Thyroid gland (tissue), 4 donors: Measurements from ENCODE around the gene KLLN. TPM values are rescaled to one million over a fixed set of nuclear protein-coding genes. Genes with fewer than 3 reads are reported as not detected.
A peak's percentile ranks its signal among the peaks of the same experiment; 100 is the strongest.
"Not testable (repeated sequence)": the region's sequence is repeated elsewhere in the genome, so short reads cannot be mapped to it uniquely, and the experiment has no call there.

ENCODE experiments used
- DNase-seq, 2 donors: peaks; one replicate each; pipeline ENCODE4 v3.0.0-alpha.2; 2019
- H3K27ac ChIP-seq, 3 donors: fragments of 200-600 bp; sonication (generic); 1 replicate in 2 of 3; 2 replicates in 1 of 3; pipeline ENCODE4 v1.5.1; 2016 to 2019; ENCODE audit warnings: mild to moderate bottlenecking in 1 of 3, moderate library complexity in 1 of 3
- H3K27me3 ChIP-seq: fragments of 200-600 bp; sonication (generic); one replicate; pipeline ENCODE4 v1.5.1; 2019
- H3K36me3 ChIP-seq, 2 donors: fragments of 200-600 bp; sonication (generic); one replicate each; pipeline ENCODE4 v1.5.1; 2016 to 2019
- H3K4me1 ChIP-seq, 2 donors: fragments of 200-600 bp; sonication (generic); one replicate each; pipeline ENCODE4 v1.5.1; 2017 to 2019
- H3K4me3 ChIP-seq, 3 donors: fragments of 200-600 bp; sonication (generic); replicated peaks in 1 of 3; 1 replicate in 2 of 3; 2 replicates in 1 of 3; pipeline ENCODE4 v1.5.1; 2016; ENCODE audit warnings: mild to moderate bottlenecking in 1 of 3
- H3K9me3 ChIP-seq: fragments of 200-600 bp; sonication (generic); one replicate; pipeline ENCODE4 v1.5.1; 2017
- POLR2A ChIP-seq, 2 donors: fragments of 450-650 bp; IDR thresholded peaks; one replicate each; pipeline ENCODE4 v1.6.1; 2017; ENCODE audit warnings: antibody characterized with exemption in 2 of 2, mild to moderate bottlenecking in 2 of 2, moderate library complexity in 1 of 2
- WGBS, 2 donors: methylation state at CpG; one replicate each; pipeline ENCODE4 v1.1.5; 2017; 5-methylcytosine and 5-hydroxymethylcytosine counted together
- intact Hi-C: fragments of 100-400 bp; cut with DNase I; formaldehyde crosslinking; loops from one replicate; pipeline ENCODE4 v1.15.1; 2023
- total RNA-seq, 4 donors: library from RNA; depleted of rRNA; stranded (reverse); fragments of >200 nt; gene quantifications; one replicate each; pipeline ENCODE4 v1.2.3, GENCODE V29; 2016
- TF ChIP-seq, protein P1 (sequence below), 6 experiments: fragments of 200-600 bp in 3 of 6; fragments of 450-650 bp in 3 of 6; sonication (generic) in 3 of 6; IDR thresholded peaks; one replicate each; pipeline ENCODE4 v1.5.1; 2016 to 2019; ENCODE audit warnings: antibody characterized with exemption in 6 of 6, mild to moderate bottlenecking in 2 of 6, inconsistent platforms in 1 of 6, moderate library complexity in 1 of 6

KLLN gene
- total RNA-seq, 4 donors from 2014 or later: 0.27 to 1.2 (median 0.54) TPM

DNA sequence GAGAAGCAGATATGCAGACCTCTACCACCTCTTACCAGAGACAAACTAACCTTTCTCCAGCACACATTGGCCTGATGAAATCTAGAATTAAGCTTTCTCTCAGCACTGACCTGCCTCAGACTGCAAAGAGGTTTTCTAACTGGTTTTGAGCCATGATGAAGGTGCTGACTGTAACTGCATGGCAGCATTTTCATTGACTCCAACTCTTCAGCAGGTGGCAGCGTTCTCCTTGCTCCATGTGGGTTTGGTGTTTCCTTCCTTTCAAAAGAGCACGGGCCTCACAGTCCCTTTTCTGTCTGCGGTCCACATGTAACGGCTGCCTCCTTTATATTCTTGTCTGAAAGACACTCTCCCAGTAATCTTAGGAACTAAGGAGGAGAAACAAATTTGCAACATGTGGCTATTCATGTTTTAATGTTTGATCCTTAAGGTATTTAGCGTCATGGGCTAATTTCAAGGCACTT, 12.6 kb downstream of the KLLN start:
- DNase-seq: peak; percentile 60 to 71
- 22 to 23% methylated on average over 5 of the region's 5 CpGs for WGBS, 2 donors
- intact Hi-C loops: no loop called here
- TF ChIP-seq POLR2A (IDR thresholded peaks at IDR 0.05): no peak
- TF ChIP-seq, protein P1, sequence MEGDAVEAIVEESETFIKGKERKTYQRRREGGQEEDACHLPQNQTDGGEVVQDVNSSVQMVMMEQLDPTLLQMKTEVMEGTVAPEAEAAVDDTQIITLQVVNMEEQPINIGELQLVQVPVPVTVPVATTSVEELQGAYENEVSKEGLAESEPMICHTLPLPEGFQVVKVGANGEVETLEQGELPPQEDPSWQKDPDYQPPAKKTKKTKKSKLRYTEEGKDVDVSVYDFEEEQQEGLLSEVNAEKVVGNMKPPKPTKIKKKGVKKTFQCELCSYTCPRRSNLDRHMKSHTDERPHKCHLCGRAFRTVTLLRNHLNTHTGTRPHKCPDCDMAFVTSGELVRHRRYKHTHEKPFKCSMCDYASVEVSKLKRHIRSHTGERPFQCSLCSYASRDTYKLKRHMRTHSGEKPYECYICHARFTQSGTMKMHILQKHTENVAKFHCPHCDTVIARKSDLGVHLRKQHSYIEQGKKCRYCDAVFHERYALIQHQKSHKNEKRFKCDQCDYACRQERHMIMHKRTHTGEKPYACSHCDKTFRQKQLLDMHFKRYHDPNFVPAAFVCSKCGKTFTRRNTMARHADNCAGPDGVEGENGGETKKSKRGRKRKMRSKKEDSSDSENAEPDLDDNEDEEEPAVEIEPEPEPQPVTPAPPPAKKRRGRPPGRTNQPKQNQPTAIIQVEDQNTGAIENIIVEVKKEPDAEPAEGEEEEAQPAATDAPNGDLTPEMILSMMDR (IDR thresholded peaks at IDR 0.05): peak in 5 of 6 experiments; percentile 35 to 80 (median 75)
- no peaks in the 10 kb centered on the region for H3K27me3 ChIP-seq
- H3K4me3 ChIP-seq: no peak overlapping the region
- H3K36me3 ChIP-seq: no peaks in the 10 kb centered on the region
- no peak overlapping the region for H3K27ac ChIP-seq
- peaks cover 0 to 6% of the 10 kb centered on the region in 2 donors for H3K4me1 ChIP-seq
- H3K9me3 ChIP-seq: no peaks in the 10 kb centered on the region

DNA sequence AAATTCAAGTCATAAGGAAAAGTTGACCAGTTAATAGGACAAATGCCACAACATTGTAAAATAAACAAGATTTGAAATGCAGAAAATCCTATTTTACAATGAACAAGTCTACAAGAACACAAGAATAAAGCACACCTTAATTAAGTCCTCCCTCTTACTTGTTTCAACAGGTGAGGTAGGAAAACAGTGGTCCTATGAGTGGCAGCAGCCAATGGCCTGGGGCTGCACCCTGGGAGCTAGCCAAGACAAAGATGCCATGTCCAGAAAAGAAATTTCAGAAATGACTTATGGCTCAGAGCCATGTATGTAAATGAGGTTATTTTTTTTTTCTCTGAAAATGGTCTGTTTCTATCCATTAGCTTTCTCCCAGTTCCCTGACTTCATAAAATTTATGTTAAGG, 14.3 kb downstream of the KLLN start:
- intact Hi-C loops: no loop called here

DNA sequence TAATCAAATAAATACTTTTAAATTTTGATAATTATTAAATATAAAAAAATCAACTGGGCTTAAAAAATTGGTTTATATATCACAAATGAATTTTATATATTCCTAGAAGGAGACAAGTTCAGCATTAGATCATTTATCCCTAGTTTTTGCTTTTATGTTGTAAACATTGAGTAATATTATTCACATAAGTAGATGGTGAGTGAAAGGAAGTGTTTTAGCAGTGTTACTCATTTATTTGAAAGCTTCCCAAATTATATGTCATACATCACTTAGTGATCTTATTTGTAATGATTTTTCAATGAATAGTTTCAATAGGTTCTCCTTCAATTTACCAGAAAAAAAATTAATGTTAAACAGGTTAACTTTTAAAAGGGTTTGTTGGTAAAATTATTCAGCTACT, 15.8 kb downstream of the KLLN start:
- Histone ChIP-seq H3K9me3 (no peaks in the 10 kb centered on the region), H3K27me3 (no peaks in the 10 kb centered on the region), H3K27ac (no peak overlapping the region), H3K4me1 (peaks cover 0 to 6% of the 10 kb centered on the region in 2 donors), H3K36me3 (no peaks in the 10 kb centered on the region), H3K4me3 (no peak overlapping the region)
- TF ChIP-seq POLR2A (IDR thresholded peaks at IDR 0.05): no peak
- TF ChIP-seq, protein P1 (IDR thresholded peaks at IDR 0.05): no peak
- DNase-seq: no peak
- intact Hi-C loops: no loop called here

More for the DNA sequence above, 14.3 kb downstream of the KLLN start:
- no peak for DNase-seq
- no peaks in the 10 kb centered on the region for H3K9me3 ChIP-seq
- H3K36me3 ChIP-seq: no peaks in the 10 kb centered on the region
- H3K4me1 ChIP-seq: peaks cover 0 to 6% of the 10 kb centered on the region in 2 donors
- no peaks in the 10 kb centered on the region for H3K27me3 ChIP-seq
- TF ChIP-seq POLR2A (IDR thresholded peaks at IDR 0.05): no peak
- TF ChIP-seq, protein P1 (IDR thresholded peaks at IDR 0.05): no peak
- no peak overlapping the region for H3K27ac ChIP-seq
- H3K4me3 ChIP-seq: no peak overlapping the region

DNA sequence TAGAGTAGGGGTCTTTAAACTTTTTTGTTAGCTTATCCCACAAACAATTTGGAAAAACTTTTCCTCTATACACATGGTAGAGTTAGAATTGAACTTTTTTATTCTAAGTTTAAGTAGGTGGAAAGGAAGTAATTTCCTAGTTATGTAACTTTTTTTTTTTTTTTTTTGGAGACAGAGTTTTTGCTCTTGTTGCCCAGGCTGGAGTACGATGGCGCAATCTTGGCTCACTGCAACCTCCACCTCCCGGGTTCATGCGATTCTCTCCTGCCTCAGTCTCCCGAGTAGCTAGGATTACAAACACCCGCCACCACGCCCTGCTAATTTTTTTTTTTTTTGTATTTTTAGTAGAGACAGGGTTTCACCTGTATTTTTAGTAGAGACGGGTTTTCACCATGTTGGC, 16.6 kb downstream of the KLLN start:
- 92 to 96% methylated on average over 8 of the region's 8 CpGs for WGBS, 2 donors
- H3K4me3 ChIP-seq, H3K36me3 ChIP-seq, H3K27me3 ChIP-seq, DNase-seq, intact Hi-C loops, H3K4me1 ChIP-seq, H3K27ac ChIP-seq, H3K9me3 ChIP-seq: not testable (repeated sequence)

DNA sequence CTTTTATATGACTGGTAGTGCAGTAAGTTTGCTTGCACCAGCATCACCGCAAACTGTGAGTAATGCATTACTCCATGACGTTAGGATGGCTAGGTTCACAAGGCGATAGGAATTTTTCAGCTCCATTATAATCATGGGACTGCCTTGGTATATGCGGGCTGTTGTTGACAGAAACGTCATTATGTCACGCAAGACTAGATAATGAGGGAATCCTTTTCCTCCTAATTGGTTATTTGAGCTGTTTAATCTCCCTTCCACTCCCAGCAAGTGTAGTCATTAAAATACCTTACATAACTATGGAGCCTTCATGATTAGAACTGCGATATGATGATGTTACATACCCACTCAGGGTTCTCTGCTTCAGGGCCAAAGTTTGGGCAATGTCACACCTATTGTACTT, 17.3 kb downstream of the KLLN start:
- TF ChIP-seq, protein P1 (IDR thresholded peaks at IDR 0.05): no peak
- no peak for TF ChIP-seq POLR2A (IDR thresholded peaks at IDR 0.05)
- Histone ChIP-seq H3K27me3 (no peaks in the 10 kb centered on the region), H3K36me3 (no peaks in the 10 kb centered on the region), H3K9me3 (no peaks in the 10 kb centered on the region), H3K27ac (no peak overlapping the region), H3K4me3 (no peak overlapping the region), H3K4me1 (peaks cover 0 to 4% of the 10 kb centered on the region in 2 donors)
- no peak for DNase-seq
- WGBS, 2 donors: 67 to 71% methylated on average over 7 of the region's 7 CpGs
- intact Hi-C loops: no loop called here

DNA sequence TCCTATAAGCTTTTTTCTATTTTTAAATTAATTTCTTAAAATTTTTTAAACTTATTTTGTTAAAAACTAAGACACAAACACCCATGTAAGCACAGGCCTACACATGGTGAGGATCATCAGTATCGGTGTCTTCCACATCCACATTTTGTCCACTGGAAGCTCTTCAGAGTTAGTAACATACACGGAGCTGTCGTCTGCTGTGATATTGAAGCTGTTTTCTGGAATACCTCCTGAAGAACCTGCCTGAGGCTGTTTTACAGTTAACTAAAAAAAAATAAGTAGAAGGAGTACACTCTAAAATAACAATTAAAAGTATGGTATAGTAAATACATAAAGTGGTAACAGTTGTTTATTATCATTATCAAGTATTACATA, 17.7 kb downstream of the KLLN start:
- intact Hi-C loops: no loop called here
- no peak for DNase-seq
- Histone ChIP-seq H3K4me1 (no peaks in the 10 kb centered on the region), H3K9me3 (no peaks in the 10 kb centered on the region), H3K36me3 (no peaks in the 10 kb centered on the region), H3K27me3 (no peaks in the 10 kb centered on the region), H3K4me3 (no peak overlapping the region), H3K27ac (no peak overlapping the region)
- WGBS, 2 donors: 94% methylated on average over 3 of the region's 3 CpGs
- TF ChIP-seq, protein P1 (IDR thresholded peaks at IDR 0.05): no peak
- no peak for TF ChIP-seq POLR2A (IDR thresholded peaks at IDR 0.05)
